ENCODE data around the gene KMT5C. TPM values are rescaled to one million over a fixed set of nuclear protein-coding genes. Genes with fewer than 3 reads are reported as not detected.

KMT5C gene
- total RNA-seq, 2 donors from 2014 or later, result 10.2 to 25.2 TPM

- Histone ChIP-seq H3K4me1 (ENCODE audit: control insufficient read depth in 1 of 2, low read depth in 2 of 2) (peaks cover 4 to 12% of the 10 kb centered on the region in 2 donors), H3K27me3 (replicated peaks; ENCODE audit: insufficient read depth) (peaks cover 6% of the 10 kb centered on the region), H3K9me3 (no peaks in the 10 kb centered on the region), H3K27ac (no peak overlapping the region), H3K4me3 (peak overlapping the region; percentile 54), H3K36me3 (no peaks in the 10 kb centered on the region)
- DNase-seq (ENCODE audit: low spot score), result no peak
- ATAC-seq (ENCODE audit: insufficient number of reproducible peaks, low FRiP score, low read depth), result no peak
- TF ChIP-seq CTCF (IDR thresholded peaks at IDR 0.05), result no peak
Observed at GRCh38 chr19:55353356-55353802, 13.7 kb downstream of the KMT5C start.

GRCh38 chr19:55353803-55354697 is 14.4 kb downstream of the KMT5C start:
- TF ChIP-seq CTCF (IDR thresholded peaks at IDR 0.05), result no peak

GRCh38 chr19:55354698-55355212 is 15.1 kb downstream of the KMT5C start, which contains the start of gene COX6B2:
TSS of gene COX6B2 (minus strand) at chr19:55354719. CDS start at chr19:55354521, 198 bp downstream.
- no peak for TF ChIP-seq CTCF (IDR thresholded peaks at IDR 0.05)
- Histone ChIP-seq H3K27ac (no peak within 1 kb of the TSS), H3K4me1 (ENCODE audit: control insufficient read depth in 1 of 2, low read depth in 2 of 2) (peaks cover 4 to 12% of the 10 kb centered on the region in 2 donors), H3K36me3 (no peaks in the 10 kb centered on the region), H3K9me3 (no peaks in the 10 kb centered on the region), H3K27me3 (replicated peaks; ENCODE audit: insufficient read depth) (peaks cover 6% of the 10 kb centered on the region), H3K4me3 (peak within 1 kb of the TSS; percentile 54)
- DNase-seq (ENCODE audit: low spot score) (no peak), ATAC-seq (ENCODE audit: insufficient number of reproducible peaks, low FRiP score, low read depth) (no peak)

More at GRCh38 chr19:55353803-55354697, 14.4 kb downstream of the KMT5C start:
- H3K4me3 ChIP-seq, result peak overlapping the region; percentile 54
- DNase-seq (ENCODE audit: low spot score) (no peak), ATAC-seq (ENCODE audit: insufficient number of reproducible peaks, low FRiP score, low read depth) (no peak)
- no peak overlapping the region for H3K27ac ChIP-seq
- peaks cover 4 to 12% of the 10 kb centered on the region in 2 donors for H3K4me1 ChIP-seq (ENCODE audit: control insufficient read depth in 1 of 2, low read depth in 2 of 2)
- H3K27me3 ChIP-seq (replicated peaks; ENCODE audit: insufficient read depth), result peaks cover 6% of the 10 kb centered on the region
- no peaks in the 10 kb centered on the region for H3K36me3 ChIP-seq
- H3K9me3 ChIP-seq, result no peaks in the 10 kb centered on the region

- H3K9me3 ChIP-seq, result no peaks in the 10 kb centered on the region
- no peak for TF ChIP-seq CTCF (IDR thresholded peaks at IDR 0.05)
- ATAC-seq (ENCODE audit: insufficient number of reproducible peaks, low FRiP score, low read depth) (no peak), DNase-seq (ENCODE audit: low spot score) (no peak)
- no peak overlapping the region for H3K4me3 ChIP-seq
- peaks cover 6% of the 10 kb centered on the region for H3K27me3 ChIP-seq (replicated peaks; ENCODE audit: insufficient read depth)
- H3K27ac ChIP-seq, result no peak overlapping the region
- peaks cover 4 to 12% of the 10 kb centered on the region in 2 donors for H3K4me1 ChIP-seq (ENCODE audit: control insufficient read depth in 1 of 2, low read depth in 2 of 2)
- no peaks in the 10 kb centered on the region for H3K36me3 ChIP-seq
Observed at GRCh38 chr19:55355213-55355821, 15.6 kb downstream of the KMT5C start.

- no peaks in the 10 kb centered on the region for H3K36me3 ChIP-seq
- no peak for ATAC-seq (ENCODE audit: insufficient number of reproducible peaks, low FRiP score, low read depth)
Observed at GRCh38 chr19:55358493-55358892, 18.8 kb downstream of the KMT5C start.

More at GRCh38 chr19:55358493-55358892, 18.8 kb downstream of the KMT5C start:
- H3K27ac ChIP-seq, result no peak overlapping the region
- no peak for TF ChIP-seq CTCF (IDR thresholded peaks at IDR 0.05)
- H3K27me3 ChIP-seq (replicated peaks; ENCODE audit: insufficient read depth), result no peaks in the 10 kb centered on the region
- H3K9me3 ChIP-seq, result no peaks in the 10 kb centered on the region
- no peak overlapping the region for H3K4me3 ChIP-seq
- no peak for DNase-seq (ENCODE audit: low spot score)
- peaks cover 1 to 8% of the 10 kb centered on the region in 2 donors for H3K4me1 ChIP-seq (ENCODE audit: control insufficient read depth in 1 of 2, low read depth in 2 of 2)

Measured in thoracic aorta (tissue), 2 donors.